K562 (cell line): Measurements from ENCODE around the gene WASHC3. TPM values are rescaled to one million over a fixed set of nuclear protein-coding genes. Genes with fewer than 3 reads are reported as not detected.

ENCODE experiments used
- ATAC-seq: fragments of 200-7000 bp; cut with Tn5 transposase; 3 replicates; pipeline ENCODE4 v1.9.1; 2020; ENCODE audit warnings: moderate library complexity
- BruUV-seq: library from RNA; stranded (reverse); fragments of 400-500 nt; replicated peaks from 2 replicates; lab custom pipeline; 2021; lab: Mats Ljungman, UMichigan
- CTCF ChIA-PET: fragments of 300-600 bp; formaldehyde crosslinking; extraction: SDS; loops from one replicate; lab custom pipeline; 2021; ENCODE audit warnings: low intra/inter-chr PET ratio; lab: Yijun Ruan, JAX
- POLR2A ChIA-PET: fragments of 300-600, 350-650 bp; sonication (Branson Sonifier 250); formaldehyde crosslinking; extraction: SDS; loops from one replicate; lab custom pipeline; 2021; ENCODE audit warnings: antibody characterized with exemption, inconsistent platforms; lab: Yijun Ruan, JAX
- DNase-seq, 4 experiments: peaks; one replicate each; pipeline versions ENCODE4 v3.0.0 to v3.0.0-alpha.2; 2011 to 2018; ENCODE audit warnings: low spot score in 3 of 4, mixed read lengths in 3 of 4; ENCODE audit errors: extremely low read depth in 1 of 4
- FAIRE-seq: peaks from 2 replicates; lab custom pipeline; 2011; peaks lifted over from hg19 to GRCh38; lab: Jason Lieb, UNC
- H2AFZ ChIP-seq: 2 replicates; pipeline ENCODE4 v1.6.0; 2011; ENCODE audit warnings: low read depth, low read length, control low read depth, inconsistent platforms
- H3K27ac ChIP-seq: fragments of 200-600 bp; 3 replicates; pipeline ENCODE4 v1.8.0; 2011; ENCODE audit warnings: low read depth, mild to moderate bottlenecking, control low read depth, inconsistent platforms, low read length, moderate library complexity, mixed read lengths; ENCODE audit errors: extremely low read depth
- H3K27me3 ChIP-seq, 2 experiments: fragments of 300-600 bp in 1 of 2; 2 replicates in 1 of 2; 3 replicates in 1 of 2; pipeline versions ENCODE4 v1.6.0 to v1.8.0; 2011; ENCODE audit warnings: inconsistent platforms in 2 of 2, low read length in 2 of 2, mild to moderate bottlenecking in 1 of 2, mixed read lengths in 1 of 2, moderate library complexity in 1 of 2; ENCODE audit not compliant: control insufficient read depth in 2 of 2, insufficient read depth in 2 of 2
- H3K36me3 ChIP-seq: fragments of 300-600 bp; 3 replicates; pipeline ENCODE4 v1.8.0; 2011; ENCODE audit warnings: mild to moderate bottlenecking, low read length, inconsistent platforms; ENCODE audit not compliant: control insufficient read depth, insufficient read depth
- H3K4me1 ChIP-seq, 2 experiments: fragments of 200-600 bp in 1 of 2; replicated peaks in 1 of 2; 2 replicates in 1 of 2; 3 replicates in 1 of 2; pipeline versions ENCODE4 v1.5.1 to v1.8.0; 2011; ENCODE audit warnings: inconsistent platforms in 2 of 2, low read length in 2 of 2, mild to moderate bottlenecking in 1 of 2, mixed read lengths in 1 of 2, moderate library complexity in 1 of 2; ENCODE audit not compliant: control insufficient read depth in 2 of 2, insufficient read depth in 2 of 2
- H3K4me2 ChIP-seq: 2 replicates; pipeline ENCODE4 v1.6.1; 2011; ENCODE audit warnings: low read length, control low read depth, inconsistent platforms, mixed read lengths; ENCODE audit not compliant: insufficient read depth
- H3K4me3 ChIP-seq: fragments of 200-600 bp; sonication (generic), shearing (Covaris generic); 2 replicates; pipeline ENCODE4 v1.5.1; 2016; ENCODE audit warnings: control low read depth, inconsistent platforms
- H3K79me2 ChIP-seq: fragments of 200-600 bp; 3 replicates; pipeline ENCODE4 v1.8.0; 2011; ENCODE audit warnings: low read length, inconsistent platforms; ENCODE audit not compliant: control insufficient read depth, insufficient read depth
- H3K9ac ChIP-seq, 2 experiments: 2 replicates each; pipeline versions ENCODE4 v1.6.0 to v1.6.1; 2011; ENCODE audit warnings: low read depth in 2 of 2, low read length in 2 of 2, control low read depth in 1 of 2, inconsistent platforms in 1 of 2, mild to moderate bottlenecking in 1 of 2, mixed read lengths in 1 of 2; ENCODE audit not compliant: insufficient read depth in 1 of 2
- H3K9me1 ChIP-seq: one replicate; pipeline ENCODE4 v1.6.0; 2011; ENCODE audit warnings: inconsistent platforms, mild to moderate bottlenecking, low read length, moderate library complexity; ENCODE audit not compliant: control insufficient read depth, insufficient read depth
- H3K9me3 ChIP-seq: replicated peaks from 2 replicates; pipeline ENCODE4 v1.5.1; 2011; ENCODE audit warnings: low read depth, low read length, inconsistent platforms; ENCODE audit not compliant: control insufficient read depth, insufficient read depth
- H4K20me1 ChIP-seq: replicated peaks from 2 replicates; pipeline ENCODE4 v1.6.1; 2011; ENCODE audit warnings: low read length, inconsistent platforms, mixed read lengths; ENCODE audit not compliant: control insufficient read depth, insufficient read depth
- FIP1L1 ChIP-seq: fragments of 200-400 bp; formaldehyde crosslinking; IDR thresholded peaks from 2 replicates; pipeline ENCODE4 v1.6.1; 2018; ENCODE audit warnings: mild to moderate bottlenecking, low read depth, low read length; ENCODE audit not compliant: poor library complexity, severe bottlenecking
- TRIM24 ChIP-seq, 2 experiments: fragments of 450-650 bp; IDR thresholded peaks; 2 replicates each; pipeline ENCODE4 v1.6.1; 2016
- ZNF785 ChIP-seq: fragments of 250-450 bp; sonication (Bioruptor Pico); IDR thresholded peaks from 2 replicates; pipeline ENCODE4 v1.4.0; 2020; ENCODE audit warnings: mild to moderate bottlenecking
- WGBS: fragments of 100-300 bp; shearing (Covaris generic); methylation state at CpG from one replicate; pipeline ENCODE4 v1.1.6; 2016; ENCODE audit warnings: low coverage, mixed read lengths; ENCODE audit not compliant: insufficient coverage; ENCODE audit errors: missing lambda C conversion rate; 5-methylcytosine and 5-hydroxymethylcytosine counted together
- in situ Hi-C: fragments of 300-500 bp; cut with MboI; formaldehyde crosslinking; loops from 4 replicates; pipeline ENCODE4 v1.15.0; 2018; ENCODE audit warnings: inconsistent platforms, mixed read lengths
- intact Hi-C: fragments of 100-400 bp; cut with micrococcal nuclease; formaldehyde crosslinking; loops from 2 replicates; pipeline ENCODE4 v1.14.2; 2022
- polyA plus RNA-seq, 8 experiments: library from polyadenylated mRNA; depleted of rRNA in 4 of 8; stranded (reverse) in 5 of 8; unstranded in 3 of 8; fragments of >200 nt; fragmentation: Nextera tagmentation in 2 of 8; fragmentation: Illumina TruSeq in 1 of 8; extraction: Ambion mirVana in 2 of 8; extraction: Trizol in 1 of 8; gene quantifications; 2 replicates each; pipeline versions ENCODE4 v1.2.1 to v1.2.3, GENCODE V29; 2011 to 2014; ENCODE audit warnings: inconsistent platforms in 1 of 8, missing spikeins in 1 of 8
- total RNA-seq, 7 experiments: library from RNA; depleted of rRNA in 6 of 7; stranded (reverse); fragments of >200 nt in 6 of 7; fragmentation: Illumina TruSeq in 2 of 7; extraction: Trizol in 2 of 7; gene quantifications; 2 replicates each; pipeline versions ENCODE4 v1.2.1 to v1.2.3, GENCODE V29; 2011 to 2021; ENCODE audit warnings: low replicate concordance in 1 of 7
- TF ChIP-seq, protein P1 (sequence below): sonication (generic); formaldehyde crosslinking; IDR thresholded peaks from 2 replicates; pipeline ENCODE4 v1.8.1; 2023; ENCODE audit warnings: missing genetic modification reagents, mild to moderate bottlenecking, borderline replicate concordance
- TF ChIP-seq, protein P2 (sequence below): IDR thresholded peaks from 3 replicates; pipeline ENCODE4 v1.6.1; 2011; ENCODE audit warnings: borderline replicate concordance, mild to moderate bottlenecking; ENCODE audit not compliant: insufficient read length, insufficient read depth
- TF ChIP-seq, protein P3 (sequence below): fragments of 450-650 bp; IDR thresholded peaks from 2 replicates; pipeline ENCODE4 v1.6.1; 2016
- TF ChIP-seq, protein P4 (sequence below): fragments of 450-650 bp; formaldehyde crosslinking; conservative IDR thresholded peaks from 2 replicates; pipeline ENCODE4 v1.4.0; 2022; ENCODE audit warnings: mild to moderate bottlenecking, missing genetic modification characterization
- TF ChIP-seq, protein P5 (sequence below): fragments of 450-650 bp; conservative IDR thresholded peaks from 2 replicates; pipeline ENCODE4 v1.6.1; 2016; ENCODE audit warnings: missing genetic modification characterization, low read depth, mild to moderate bottlenecking, missing compliant biosample characterization, moderate library complexity
- TF ChIP-seq, protein P6 (sequence below), 2 experiments: fragments of 450-650 bp in 1 of 2; sonication (generic) in 1 of 2; formaldehyde crosslinking; conservative IDR thresholded peaks; 2 replicates each; pipeline versions ENCODE4 v1.4.0 to v1.8.1; 2020 to 2022; ENCODE audit warnings: mild to moderate bottlenecking in 1 of 2, missing genetic modification reagents in 1 of 2

WASHC3 gene
- total and polyA plus RNA-seq, 9 of the 15 experiments (the other 6 are each of a cell fraction or from before 2014, with no cell fraction given), result 14.3 to 74.9 (median 35.1) TPM

DNA sequence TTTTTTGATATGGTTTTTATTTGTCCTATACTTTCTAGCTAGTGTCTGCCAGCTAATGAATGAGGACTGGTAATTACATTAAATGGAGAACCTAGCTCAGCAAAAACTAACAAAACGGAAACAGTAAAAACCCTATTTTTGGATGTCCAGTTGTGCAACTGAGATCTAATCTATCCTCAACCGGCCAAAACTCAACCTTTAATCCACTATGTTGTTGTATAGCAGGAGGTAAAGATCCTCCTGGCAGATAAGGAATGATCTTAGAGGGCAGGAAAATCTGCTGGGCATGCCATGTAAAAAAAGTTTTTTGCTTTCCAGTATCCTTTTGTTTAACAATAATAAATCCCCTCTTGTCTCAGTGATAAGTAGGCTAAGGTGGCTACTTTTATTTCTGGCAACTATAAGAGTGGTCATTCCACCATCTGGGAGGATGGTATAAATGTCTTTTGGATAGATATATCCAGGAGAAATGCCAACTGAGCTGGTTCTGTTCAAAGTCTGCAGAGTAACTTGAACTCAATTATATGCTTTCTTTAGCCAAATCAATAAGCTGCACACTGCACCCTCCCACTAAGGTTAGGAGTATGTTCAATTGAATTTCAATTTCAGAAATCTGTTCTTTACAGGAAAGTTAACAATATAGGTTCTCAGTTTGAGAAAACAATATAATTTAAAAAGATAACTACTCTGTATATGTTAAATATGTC lies 40.1 kb downstream of the WASHC3 start:
- ChIA-PET CTCF (no interaction called here), POLR2A (interaction anchor here (0.9 to 2.0 kb wide), 4 partner anchors 11 to 109 kb away, joined by 3 to 5 read pairs (median 4); no protein-coding TSS in a partner anchor)
- 17% methylated on average over 2 of the region's 2 CpGs for WGBS
- H3K36me3 ChIP-seq, result no peaks in the 10 kb centered on the region; the same call in 2 of the 3 replicates
- H3K4me2 ChIP-seq, result no peak overlapping the region
- DNase-seq, result no peak
- intact Hi-C loops, result no loop called here
- H3K27me3 ChIP-seq, result no peaks in the 10 kb centered on the region
- H3K79me2 ChIP-seq, result no peaks in the 10 kb centered on the region
- no peak for ATAC-seq
- H4K20me1 ChIP-seq, result no peaks in the 10 kb centered on the region
- no peak overlapping the region for H3K4me3 ChIP-seq
- H3K9ac ChIP-seq, result no peak overlapping the region
- H2AFZ ChIP-seq, result no peak overlapping the region
- BruUV-seq, result no TSS peak
- H3K9me1 ChIP-seq, result no peaks in the 10 kb centered on the region
- no peak overlapping the region for H3K27ac ChIP-seq
- no peak for FAIRE-seq
- in situ Hi-C loops, result no loop called here
- H3K9me3 ChIP-seq, result no peaks in the 10 kb centered on the region
- H3K4me1 ChIP-seq, result no peaks in the 10 kb centered on the region
- TF ChIP-seq, protein P1, sequence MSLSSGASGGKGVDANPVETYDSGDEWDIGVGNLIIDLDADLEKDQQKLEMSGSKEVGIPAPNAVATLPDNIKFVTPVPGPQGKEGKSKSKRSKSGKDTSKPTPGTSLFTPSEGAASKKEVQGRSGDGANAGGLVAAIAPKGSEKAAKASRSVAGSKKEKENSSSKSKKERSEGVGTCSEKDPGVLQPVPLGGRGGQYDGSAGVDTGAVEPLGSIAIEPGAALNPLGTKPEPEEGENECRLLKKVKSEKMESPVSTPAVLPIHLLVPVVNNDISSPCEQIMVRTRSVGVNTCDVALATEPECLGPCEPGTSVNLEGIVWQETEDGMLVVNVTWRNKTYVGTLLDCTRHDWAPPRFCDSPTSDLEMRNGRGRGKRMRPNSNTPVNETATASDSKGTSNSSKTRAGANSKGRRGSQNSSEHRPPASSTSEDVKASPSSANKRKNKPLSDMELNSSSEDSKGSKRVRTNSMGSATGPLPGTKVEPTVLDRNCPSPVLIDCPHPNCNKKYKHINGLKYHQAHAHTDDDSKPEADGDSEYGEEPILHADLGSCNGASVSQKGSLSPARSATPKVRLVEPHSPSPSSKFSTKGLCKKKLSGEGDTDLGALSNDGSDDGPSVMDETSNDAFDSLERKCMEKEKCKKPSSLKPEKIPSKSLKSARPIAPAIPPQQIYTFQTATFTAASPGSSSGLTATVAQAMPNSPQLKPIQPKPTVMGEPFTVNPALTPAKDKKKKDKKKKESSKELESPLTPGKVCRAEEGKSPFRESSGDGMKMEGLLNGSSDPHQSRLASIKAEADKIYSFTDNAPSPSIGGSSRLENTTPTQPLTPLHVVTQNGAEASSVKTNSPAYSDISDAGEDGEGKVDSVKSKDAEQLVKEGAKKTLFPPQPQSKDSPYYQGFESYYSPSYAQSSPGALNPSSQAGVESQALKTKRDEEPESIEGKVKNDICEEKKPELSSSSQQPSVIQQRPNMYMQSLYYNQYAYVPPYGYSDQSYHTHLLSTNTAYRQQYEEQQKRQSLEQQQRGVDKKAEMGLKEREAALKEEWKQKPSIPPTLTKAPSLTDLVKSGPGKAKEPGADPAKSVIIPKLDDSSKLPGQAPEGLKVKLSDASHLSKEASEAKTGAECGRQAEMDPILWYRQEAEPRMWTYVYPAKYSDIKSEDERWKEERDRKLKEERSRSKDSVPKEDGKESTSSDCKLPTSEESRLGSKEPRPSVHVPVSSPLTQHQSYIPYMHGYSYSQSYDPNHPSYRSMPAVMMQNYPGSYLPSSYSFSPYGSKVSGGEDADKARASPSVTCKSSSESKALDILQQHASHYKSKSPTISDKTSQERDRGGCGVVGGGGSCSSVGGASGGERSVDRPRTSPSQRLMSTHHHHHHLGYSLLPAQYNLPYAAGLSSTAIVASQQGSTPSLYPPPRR (CRISPR knock-in tag), result no peak
- TF ChIP-seq TRIM24 (IDR thresholded peaks at IDR 0.05) (no peak), FIP1L1 (no peak), ZNF785 (CRISPR knock-in tag) (no peak)
- TF ChIP-seq, protein P2, sequence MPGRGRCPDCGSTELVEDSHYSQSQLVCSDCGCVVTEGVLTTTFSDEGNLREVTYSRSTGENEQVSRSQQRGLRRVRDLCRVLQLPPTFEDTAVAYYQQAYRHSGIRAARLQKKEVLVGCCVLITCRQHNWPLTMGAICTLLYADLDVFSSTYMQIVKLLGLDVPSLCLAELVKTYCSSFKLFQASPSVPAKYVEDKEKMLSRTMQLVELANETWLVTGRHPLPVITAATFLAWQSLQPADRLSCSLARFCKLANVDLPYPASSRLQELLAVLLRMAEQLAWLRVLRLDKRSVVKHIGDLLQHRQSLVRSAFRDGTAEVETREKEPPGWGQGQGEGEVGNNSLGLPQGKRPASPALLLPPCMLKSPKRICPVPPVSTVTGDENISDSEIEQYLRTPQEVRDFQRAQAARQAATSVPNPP, result no peak
- TF ChIP-seq, protein P3, sequence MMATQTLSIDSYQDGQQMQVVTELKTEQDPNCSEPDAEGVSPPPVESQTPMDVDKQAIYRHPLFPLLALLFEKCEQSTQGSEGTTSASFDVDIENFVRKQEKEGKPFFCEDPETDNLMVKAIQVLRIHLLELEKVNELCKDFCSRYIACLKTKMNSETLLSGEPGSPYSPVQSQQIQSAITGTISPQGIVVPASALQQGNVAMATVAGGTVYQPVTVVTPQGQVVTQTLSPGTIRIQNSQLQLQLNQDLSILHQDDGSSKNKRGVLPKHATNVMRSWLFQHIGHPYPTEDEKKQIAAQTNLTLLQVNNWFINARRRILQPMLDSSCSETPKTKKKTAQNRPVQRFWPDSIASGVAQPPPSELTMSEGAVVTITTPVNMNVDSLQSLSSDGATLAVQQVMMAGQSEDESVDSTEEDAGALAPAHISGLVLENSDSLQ, result no peak
- TF ChIP-seq, protein P4, sequence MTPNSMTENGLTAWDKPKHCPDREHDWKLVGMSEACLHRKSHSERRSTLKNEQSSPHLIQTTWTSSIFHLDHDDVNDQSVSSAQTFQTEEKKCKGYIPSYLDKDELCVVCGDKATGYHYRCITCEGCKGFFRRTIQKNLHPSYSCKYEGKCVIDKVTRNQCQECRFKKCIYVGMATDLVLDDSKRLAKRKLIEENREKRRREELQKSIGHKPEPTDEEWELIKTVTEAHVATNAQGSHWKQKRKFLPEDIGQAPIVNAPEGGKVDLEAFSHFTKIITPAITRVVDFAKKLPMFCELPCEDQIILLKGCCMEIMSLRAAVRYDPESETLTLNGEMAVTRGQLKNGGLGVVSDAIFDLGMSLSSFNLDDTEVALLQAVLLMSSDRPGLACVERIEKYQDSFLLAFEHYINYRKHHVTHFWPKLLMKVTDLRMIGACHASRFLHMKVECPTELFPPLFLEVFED (CRISPR knock-in tag), result no peak
- TF ChIP-seq, protein P5, sequence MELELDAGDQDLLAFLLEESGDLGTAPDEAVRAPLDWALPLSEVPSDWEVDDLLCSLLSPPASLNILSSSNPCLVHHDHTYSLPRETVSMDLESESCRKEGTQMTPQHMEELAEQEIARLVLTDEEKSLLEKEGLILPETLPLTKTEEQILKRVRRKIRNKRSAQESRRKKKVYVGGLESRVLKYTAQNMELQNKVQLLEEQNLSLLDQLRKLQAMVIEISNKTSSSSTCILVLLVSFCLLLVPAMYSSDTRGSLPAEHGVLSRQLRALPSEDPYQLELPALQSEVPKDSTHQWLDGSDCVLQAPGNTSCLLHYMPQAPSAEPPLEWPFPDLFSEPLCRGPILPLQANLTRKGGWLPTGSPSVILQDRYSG, result no peak
- TF ChIP-seq, protein P6, sequence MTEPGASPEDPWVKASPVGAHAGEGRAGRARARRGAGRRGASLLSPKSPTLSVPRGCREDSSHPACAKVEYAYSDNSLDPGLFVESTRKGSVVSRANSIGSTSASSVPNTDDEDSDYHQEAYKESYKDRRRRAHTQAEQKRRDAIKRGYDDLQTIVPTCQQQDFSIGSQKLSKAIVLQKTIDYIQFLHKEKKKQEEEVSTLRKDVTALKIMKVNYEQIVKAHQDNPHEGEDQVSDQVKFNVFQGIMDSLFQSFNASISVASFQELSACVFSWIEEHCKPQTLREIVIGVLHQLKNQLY (CRISPR knock-in tag; conservative IDR thresholded peaks at IDR 0.05), result no peak
